AG04450 (cell line): ENCODE results near the gene FAM120B. TPM values are rescaled to one million over a fixed set of nuclear protein-coding genes. Genes with fewer than 3 reads are reported as not detected.

Experiments used
- CTCF ChIA-PET: fragments of 300-600, 350-600 bp; formaldehyde crosslinking; extraction: SDS; loops from one replicate; lab custom pipeline; 2022; ENCODE audit warnings: antibody characterized with exemption, inconsistent platforms; lab: Charles Lee
- POLR2A ChIA-PET: fragments of 350-600 bp; formaldehyde crosslinking; extraction: SDS; loops from one replicate; lab custom pipeline; 2021; ENCODE audit warnings: antibody characterized with exemption, inconsistent platforms; lab: Yijun Ruan, JAX
- DNase-seq: peaks from one replicate; pipeline ENCODE4 v3.0.0-alpha.2; 2011; ENCODE audit warnings: low read depth, low spot score
- H3K27ac ChIP-seq: one replicate; pipeline ENCODE4 v1.5.1; 2012; ENCODE audit warnings: low read depth, low read length, control low read depth
- H3K27me3 ChIP-seq: one replicate; pipeline ENCODE4 v1.6.0; 2012; ENCODE audit warnings: low read length; ENCODE audit not compliant: control insufficient read depth, insufficient read depth
- H3K4me3 ChIP-seq: 2 replicates; pipeline ENCODE4 v1.5.1; 2011; ENCODE audit warnings: mild to moderate bottlenecking, low read depth, low read length, control low read depth
- H3K9me3 ChIP-seq: 2 replicates; pipeline ENCODE4 v1.5.1; 2012; ENCODE audit warnings: low read length; ENCODE audit not compliant: control insufficient read depth, insufficient read depth
- CTCF ChIP-seq: IDR thresholded peaks from 2 replicates; pipeline ENCODE4 v1.5.1; 2011; ENCODE audit warnings: low read depth, low read length, control low read depth, inconsistent platforms
- polyA plus RNA-seq: library from polyadenylated mRNA; depleted of rRNA; stranded (reverse); fragments of >200 nt; gene quantifications from 2 replicates; pipeline ENCODE4 v1.2.3, GENCODE V29; 2011

Gene FAM120B
- polyA plus RNA-seq, 1 experiment, result 13.9 TPM

GRCh38 chr6:170434821-170435155, 128.2 kb downstream of the FAM120B start:
- Histone ChIP-seq H3K9me3 (peaks cover 22% of the 10 kb centered on the region), H3K27me3 (no peaks in the 10 kb centered on the region), H3K4me3 (no peak overlapping the region), H3K27ac (no peak overlapping the region)
- POLR2A ChIA-PET, result no interaction called here
- CTCF ChIA-PET, result no interaction called here
- DNase-seq, result no peak
- no peak for TF ChIP-seq CTCF

GRCh38 chr6:170435766-170436165, 129.2 kb downstream of the FAM120B start:
- Histone ChIP-seq H3K27me3 (no peaks in the 10 kb centered on the region), H3K27ac (no peak overlapping the region), H3K4me3 (no peak overlapping the region), H3K9me3 (peaks cover 22% of the 10 kb centered on the region)
- CTCF ChIA-PET, result no interaction called here
- POLR2A ChIA-PET, result no interaction called here
- TF ChIP-seq CTCF, result no peak
- DNase-seq, result no peak

- Histone ChIP-seq H3K27me3 (no peaks in the 10 kb centered on the region), H3K4me3 (no peak overlapping the region), H3K27ac (no peak overlapping the region), H3K9me3 (peaks cover 22% of the 10 kb centered on the region)
- ChIA-PET CTCF (interaction anchor here (0.6 kb wide), 1 partner anchor 685 kb away, joined by 3 read pairs; the partner anchor contains the start of gene ERMARD), POLR2A (no interaction called here)
- no peak for DNase-seq
- TF ChIP-seq CTCF, result no peak
Observed at GRCh38 chr6:170436209-170436809, 129.8 kb downstream of the FAM120B start.

GRCh38 chr6:170437719-170438401, 131.3 kb downstream of the FAM120B start:
- no peak for DNase-seq
- Histone ChIP-seq H3K9me3 (peaks cover 22% of the 10 kb centered on the region), H3K4me3 (peak overlapping the region; percentile 40), H3K27ac (peak overlapping the region; percentile 91), H3K27me3 (no peaks in the 10 kb centered on the region)
- ChIA-PET CTCF (interaction anchor here (0.7 kb wide), 1 partner anchor 648 kb away, joined by 3 read pairs; no protein-coding TSS in a partner anchor), POLR2A (interaction anchor here (1.0 to 1.1 kb wide), 4 partner anchors 13 to 41 kb away, joined by 3 to 6 read pairs (median 4); no protein-coding TSS in a partner anchor)
- TF ChIP-seq CTCF, result no peak

- Histone ChIP-seq H3K27me3 (no peaks in the 10 kb centered on the region), H3K9me3 (peaks cover 21% of the 10 kb centered on the region), H3K27ac (peak overlapping the region; percentile 91), H3K4me3 (peak overlapping the region; percentile 40)
- TF ChIP-seq CTCF, result no peak
- DNase-seq, result peak; percentile 98
- ChIA-PET POLR2A (interaction anchor here (1.0 to 1.1 kb wide), 4 partner anchors 14 to 42 kb away, joined by 3 to 6 read pairs (median 4); no protein-coding TSS in a partner anchor), CTCF (interaction anchor here (0.7 kb wide), 1 partner anchor 648 kb away, joined by 3 read pairs; no protein-coding TSS in a partner anchor)
Observed at GRCh38 chr6:170438402-170438753, 131.8 kb downstream of the FAM120B start.
